ENCODE data around the gene COL6A1.

COL6A1 gene

GRCh38 chr21:45982092-45982757 lies 655 bp downstream of the COL6A1 start:
- no peak for DNase-seq (ENCODE audit: low read depth)

DNA sequence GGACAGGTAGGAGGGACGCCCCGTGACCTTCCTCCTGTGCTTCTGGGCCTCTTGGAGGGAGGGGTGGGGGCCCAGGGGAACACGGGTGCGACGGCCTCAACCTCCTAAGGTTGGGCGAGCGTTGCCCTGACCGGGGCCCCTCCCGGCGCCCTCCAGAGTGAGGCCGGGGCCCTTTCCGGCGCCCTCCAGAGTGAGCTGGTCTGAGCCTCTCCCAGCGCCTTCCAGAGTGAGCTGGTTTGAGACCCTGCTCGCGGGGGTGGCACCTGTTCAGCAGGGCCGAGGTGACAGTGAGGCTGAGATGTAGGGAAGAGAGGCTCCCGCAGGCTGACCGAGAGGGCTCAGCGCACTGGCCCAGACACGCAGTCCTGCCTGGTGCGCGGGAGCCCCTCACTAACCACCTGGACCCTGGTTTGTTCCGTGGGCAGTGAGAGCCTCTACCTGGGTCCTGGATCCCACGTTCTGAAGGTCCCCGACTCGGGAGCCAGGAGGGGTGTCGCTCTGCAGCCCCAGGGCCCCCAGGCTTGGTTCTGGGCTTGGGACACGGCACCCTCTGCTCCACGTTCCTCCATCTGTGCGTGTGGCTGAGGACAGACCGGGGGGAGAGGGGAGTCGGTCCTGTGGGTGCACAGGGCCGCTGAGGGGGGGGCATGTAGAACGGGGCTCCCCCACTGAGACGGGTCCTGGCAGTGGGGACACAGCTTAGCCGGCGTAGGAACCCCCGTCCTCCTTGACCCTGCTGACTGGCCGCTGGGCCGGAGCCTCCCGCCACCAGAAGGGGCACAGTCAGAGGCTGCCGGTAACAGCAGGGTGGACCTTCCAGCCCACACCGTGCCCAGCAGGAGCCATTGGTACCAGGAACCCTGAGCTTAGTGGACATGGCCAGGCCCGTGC lies 1.4 kb downstream of the COL6A1 start:
- no peak for DNase-seq (ENCODE audit: low read depth)

DNA sequence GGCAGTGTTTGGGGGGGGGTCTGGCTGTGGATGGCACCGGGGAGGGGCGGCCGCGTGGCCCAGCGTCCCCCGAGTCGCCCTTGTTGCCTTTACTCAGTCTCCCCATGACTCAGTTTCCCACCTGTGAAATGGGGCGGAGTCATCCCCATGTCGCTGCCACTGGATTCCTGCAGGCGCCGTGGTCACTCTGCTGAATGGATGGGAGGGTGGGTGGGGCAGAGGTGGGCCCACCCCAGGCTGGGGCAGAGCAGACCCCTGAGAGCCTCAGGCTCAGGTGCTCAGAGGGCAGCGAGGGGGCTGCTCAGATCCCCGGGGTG lies 2.0 kb downstream of the COL6A1 start:
- DNase-seq (ENCODE audit: low read depth): no peak

DNA sequence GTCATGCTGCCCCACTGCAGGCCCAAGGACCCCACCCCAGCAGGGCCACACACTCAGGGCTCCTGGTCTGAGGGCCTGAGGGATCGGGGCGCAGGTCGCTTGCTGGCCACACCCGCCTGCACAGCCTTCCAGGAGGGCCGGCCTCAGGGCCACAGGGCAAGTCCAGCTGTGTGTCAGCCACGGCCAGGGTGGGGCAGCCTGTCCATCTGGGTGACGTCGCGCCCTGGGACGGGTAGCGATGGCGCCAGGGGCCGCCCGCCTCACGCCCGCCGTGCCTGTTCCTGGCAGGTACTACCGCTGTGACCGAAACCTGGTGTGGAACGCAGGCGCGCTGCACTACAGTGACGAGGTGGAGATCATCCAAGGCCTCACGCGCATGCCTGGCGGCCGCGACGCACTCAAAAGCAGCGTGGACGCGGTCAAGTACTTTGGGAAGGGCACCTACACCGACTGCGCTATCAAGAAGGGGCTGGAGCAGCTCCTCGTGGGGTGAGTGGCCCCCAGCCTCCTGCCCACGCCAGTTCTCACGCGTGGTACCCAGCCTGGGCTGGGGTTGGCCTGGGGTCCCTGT lies 2.5 kb downstream of the COL6A1 start:
- DNase-seq (ENCODE audit: low read depth): no peak

DNA sequence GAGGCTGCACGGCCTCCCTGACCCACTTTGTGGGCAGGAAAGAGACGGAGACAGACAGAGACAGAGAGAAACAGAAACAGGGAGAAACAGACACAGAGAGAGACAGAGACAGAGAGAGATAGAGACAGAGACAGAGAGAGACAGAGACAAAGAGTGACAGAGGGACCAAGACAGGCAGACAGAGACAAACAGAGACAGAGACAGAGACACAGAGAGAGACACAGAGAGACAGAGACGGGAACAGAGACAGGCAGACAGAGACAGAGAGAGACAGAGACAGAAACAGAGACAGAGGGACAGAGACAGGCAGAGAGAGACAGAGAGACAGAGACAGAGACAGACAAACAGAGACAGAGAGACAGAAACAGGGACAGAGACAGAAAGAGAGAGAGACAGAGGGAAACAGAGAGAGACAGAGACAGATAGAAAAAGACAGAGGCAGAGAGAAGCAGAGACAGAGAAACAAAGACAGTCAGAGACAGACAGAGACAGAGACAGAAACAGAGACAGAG lies 3.1 kb downstream of the COL6A1 start:
- DNase-seq (ENCODE audit: low read depth): no peak

- no peak for DNase-seq (ENCODE audit: low read depth)
Measured at GRCh38 chr21:45985471-45986315, 4.1 kb downstream of the COL6A1 start.

DNA sequence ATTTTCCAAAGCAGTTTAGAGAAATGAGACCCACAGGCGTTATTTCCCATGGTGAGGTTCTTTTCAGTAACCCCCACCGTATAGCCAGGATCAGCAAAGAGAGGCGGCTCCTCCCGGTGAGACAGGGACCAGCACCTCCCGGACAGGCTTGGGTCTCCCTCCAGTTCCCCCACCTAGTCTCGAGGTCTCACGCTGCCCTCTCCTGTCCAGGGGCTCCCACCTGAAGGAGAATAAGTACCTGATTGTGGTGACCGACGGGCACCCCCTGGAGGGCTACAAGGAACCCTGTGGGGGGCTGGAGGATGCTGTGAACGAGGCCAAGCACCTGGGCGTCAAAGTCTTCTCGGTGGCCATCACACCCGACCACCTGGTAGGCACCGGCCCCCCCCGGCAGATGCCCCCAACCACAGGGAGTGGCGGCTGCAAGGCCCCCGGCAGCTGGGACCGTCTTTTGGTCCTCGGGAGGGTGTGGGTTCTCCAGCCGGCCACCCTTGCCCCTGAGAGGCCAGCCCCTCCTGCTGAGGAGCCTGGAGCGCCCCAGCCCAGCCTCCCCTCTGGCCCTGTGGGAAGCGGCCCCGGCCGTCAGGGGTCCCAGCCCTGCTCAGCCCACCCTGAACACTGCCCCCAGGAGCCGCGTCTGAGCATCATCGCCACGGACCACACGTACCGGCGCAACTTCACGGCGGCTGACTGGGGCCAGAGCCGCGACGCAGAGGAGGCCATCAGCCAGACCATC lies 4.9 kb downstream of the COL6A1 start:
- DNase-seq (ENCODE audit: low read depth): no peak

DNA sequence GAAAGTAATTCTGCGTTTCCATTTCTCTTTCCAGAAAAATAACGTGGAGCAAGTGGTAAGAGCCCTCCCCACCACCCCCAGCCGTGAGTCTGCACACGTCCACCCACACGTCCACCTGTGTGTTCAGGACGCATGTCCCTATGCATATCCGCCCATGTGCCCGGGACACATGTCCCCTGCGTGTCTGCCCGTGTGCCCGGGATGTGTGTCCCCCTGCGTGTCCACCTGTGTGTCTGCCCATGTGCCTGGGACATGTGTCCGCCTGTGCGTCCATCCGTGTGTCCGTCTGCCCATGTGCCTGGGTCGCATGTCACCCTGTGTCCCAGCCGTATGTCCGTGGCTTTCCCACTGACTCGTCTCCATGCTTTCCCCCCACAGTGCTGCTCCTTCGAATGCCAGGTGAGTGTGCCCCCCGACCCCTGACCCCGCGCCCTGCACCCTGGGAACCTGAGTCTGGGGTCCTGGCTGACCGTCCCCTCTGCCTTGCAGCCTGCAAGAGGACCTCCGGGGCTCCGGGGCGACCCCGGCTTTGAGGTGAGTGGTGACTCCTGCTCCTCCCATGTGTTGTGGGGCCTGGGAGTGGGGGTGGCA lies 5.6 kb downstream of the COL6A1 start:
- DNase-seq (ENCODE audit: low read depth): no peak

- no peak for DNase-seq (ENCODE audit: low read depth)
Measured at GRCh38 chr21:45988366-45989347, 7.1 kb downstream of the COL6A1 start.

DNA sequence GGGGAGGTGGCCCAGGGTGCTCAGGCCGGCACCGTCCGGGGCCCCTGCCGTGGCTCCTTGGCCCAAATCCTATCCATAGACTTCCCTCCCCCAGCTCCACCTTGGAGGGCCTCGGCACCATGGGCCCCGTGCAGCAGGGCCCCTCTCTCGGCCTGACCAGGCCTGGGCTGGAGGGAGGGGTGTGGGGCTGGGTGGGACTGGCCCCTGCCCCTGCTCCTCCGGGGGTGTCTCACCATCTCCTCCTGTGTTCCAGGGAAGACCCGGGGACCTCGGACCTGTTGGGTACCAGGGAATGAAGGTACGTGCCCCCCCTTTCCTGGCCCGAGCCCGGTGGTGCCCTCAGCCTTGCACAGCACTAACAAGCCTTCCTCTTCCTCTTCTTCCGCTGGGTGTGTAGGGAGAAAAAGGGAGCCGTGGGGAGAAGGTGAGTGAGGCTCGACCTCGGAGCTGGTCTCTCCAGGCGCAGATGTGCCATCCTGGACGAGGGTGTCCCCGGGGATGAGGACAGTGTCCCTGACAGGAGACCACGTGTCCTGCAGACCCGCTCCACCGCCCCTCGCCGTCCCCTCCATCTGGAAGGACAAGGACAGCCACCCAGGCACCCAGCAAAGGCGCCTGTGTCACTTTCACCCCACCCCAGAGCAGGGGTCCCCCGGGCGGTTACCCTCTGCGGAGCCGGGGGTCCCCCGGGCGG lies 7.9 kb downstream of the COL6A1 start:
- DNase-seq (ENCODE audit: low read depth): no peak

DNA sequence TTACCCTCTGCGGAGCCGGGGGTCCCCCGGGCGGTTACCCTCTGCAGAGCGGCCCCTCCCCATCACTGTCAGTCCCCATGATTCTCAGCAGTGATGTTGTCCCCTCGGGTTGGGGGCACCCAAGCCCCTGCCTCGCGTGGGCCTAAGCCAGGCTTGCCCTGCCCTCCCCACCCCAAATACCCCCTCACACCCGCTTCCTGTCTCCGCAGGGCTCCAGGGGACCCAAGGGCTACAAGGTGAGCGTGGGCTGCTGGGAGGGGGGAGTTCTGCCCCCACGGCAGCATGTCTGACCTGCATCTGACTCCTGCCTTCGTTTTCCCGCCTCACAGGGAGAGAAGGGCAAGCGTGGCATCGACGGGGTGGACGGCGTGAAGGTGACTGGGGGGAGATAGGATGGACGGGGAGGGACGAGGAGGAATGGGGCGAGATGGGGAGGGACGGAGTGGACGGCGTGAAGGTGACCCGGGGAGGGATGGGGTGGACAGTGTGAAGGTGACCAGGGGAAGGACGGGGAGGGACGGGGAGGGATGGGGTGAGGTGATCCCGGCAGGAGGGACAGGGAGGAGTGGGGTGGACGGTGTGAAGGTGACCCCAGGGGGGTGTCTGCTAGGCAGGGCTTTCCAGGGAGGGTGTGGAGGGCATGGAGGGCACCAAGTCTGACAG lies 8.6 kb downstream of the COL6A1 start:
- no peak for DNase-seq (ENCODE audit: low read depth)

DNA sequence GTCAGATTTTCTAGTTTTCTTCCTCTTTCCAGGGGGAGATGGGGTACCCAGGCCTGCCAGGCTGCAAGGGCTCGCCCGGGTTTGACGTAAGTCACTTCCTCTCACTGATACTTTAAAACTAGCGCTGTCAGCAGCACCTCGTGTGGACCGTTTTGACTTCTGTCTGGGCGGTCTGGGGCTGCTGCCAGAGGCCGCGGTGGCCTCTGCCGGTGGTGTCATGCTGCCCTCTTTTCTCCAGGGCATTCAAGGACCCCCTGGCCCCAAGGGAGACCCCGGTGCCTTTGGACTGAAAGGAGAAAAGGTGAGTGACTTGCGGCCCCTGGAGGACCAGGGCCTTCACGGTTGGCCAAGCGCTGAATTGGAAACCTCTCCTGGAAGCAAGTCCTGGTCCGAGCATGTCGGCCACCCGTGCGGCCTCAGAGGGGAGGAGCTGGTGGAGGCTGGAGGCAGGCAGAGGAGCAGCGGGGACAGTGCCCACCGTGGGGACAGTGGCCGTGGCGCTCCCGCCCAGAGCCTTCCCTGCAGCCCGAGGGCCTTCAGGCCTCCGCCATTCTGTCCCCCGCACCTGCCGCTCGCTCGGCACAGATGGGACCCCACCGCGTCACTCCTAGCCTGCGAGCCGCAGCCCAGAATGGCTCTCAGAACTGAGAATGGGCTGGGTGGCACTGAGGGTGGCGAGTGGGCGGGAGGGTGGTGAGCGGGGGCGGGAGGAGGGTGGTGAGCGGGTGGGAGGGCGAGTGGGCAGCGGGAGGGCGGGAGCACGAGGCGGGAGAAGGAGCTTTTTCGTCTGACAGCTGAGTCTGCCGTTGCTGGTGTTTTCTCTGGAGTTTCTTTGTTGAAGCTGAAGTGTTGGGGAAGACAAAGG lies 9.4 kb downstream of the COL6A1 start:
- DNase-seq (ENCODE audit: low read depth): no peak

- no peak for DNase-seq (ENCODE audit: low read depth)
Measured at GRCh38 chr21:45991606-45992300, 10.2 kb downstream of the COL6A1 start.

DNA sequence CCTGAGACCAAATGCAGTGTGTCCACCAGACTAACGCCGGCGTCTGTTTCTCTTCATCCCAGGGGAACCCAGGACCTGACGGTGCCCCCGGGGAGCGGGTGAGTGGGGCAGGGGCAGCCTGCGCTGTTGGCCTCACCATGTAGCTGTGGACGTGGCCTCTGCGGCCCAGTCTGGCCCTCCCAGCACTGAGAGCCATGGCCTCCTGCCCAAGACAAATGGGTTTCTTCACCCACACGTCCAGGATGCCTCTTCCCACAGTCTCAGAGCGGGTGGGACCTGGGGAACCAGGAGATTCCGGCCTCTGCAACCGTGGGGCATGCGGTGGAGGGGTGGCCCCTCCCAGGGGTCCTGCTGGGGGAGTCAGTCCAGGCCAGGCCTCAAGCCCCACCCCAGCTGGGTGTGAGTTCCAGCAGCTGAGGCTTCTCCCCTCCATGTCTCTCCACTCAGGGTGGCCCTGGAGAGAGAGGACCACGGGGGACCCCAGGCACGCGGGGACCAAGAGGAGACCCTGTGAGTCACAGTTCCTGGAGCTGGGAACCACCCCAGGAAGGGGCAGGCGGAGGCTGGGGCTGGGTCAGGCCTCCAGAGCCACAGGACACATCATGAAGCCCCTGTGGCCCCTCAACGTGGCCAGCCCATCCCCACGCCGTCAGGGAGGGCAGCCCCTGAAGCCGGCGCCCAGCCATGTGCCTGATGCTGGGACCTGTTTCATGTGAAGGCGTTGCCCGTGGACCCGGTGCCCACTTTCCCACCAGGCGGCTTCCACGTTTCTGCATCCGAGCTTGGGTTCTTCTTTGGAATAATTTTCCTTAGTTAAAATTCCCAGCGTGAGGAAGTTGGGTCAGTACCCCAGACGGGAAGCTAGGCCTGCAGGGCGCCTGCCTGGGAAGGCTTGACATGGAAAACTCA lies 11.0 kb downstream of the COL6A1 start:
- DNase-seq (ENCODE audit: low read depth): no peak

GRCh38 chr21:45993210-45994085 lies 11.9 kb downstream of the COL6A1 start:
- DNase-seq (ENCODE audit: low read depth): no peak

Data from activated gamma-delta T cell treated with anti-CD3 and anti-CD28 coated beads, Interleukin-2, amount 50 U/mL, for 16 hours (primary cell).